Mammary epithelial cell (primary cell): ENCODE measurements around the gene STAB2.
"Not testable (repeated sequence)": the region's sequence is repeated elsewhere in the genome, so short reads cannot be mapped to it uniquely, and the experiment has no call there.

Experiments used
- CTCF ChIP-seq, 2 donors: IDR thresholded peaks in 1 of 2; conservative IDR thresholded peaks in 1 of 2; 2 replicates each; pipeline ENCODE4 v1.5.1; 2011 to 2012; ENCODE audit warnings: inconsistent platforms in 2 of 2, low read length in 2 of 2, mild to moderate bottlenecking in 2 of 2, control low read depth in 1 of 2, low read depth in 1 of 2; ENCODE audit not compliant: insufficient read depth in 1 of 2; ENCODE audit errors: extremely low read depth in 1 of 2
- EZH2 ChIP-seq: IDR thresholded peaks from 2 replicates; pipeline ENCODE4 v1.6.1; 2012; ENCODE audit warnings: low read length, inconsistent platforms, borderline replicate concordance

DNA sequence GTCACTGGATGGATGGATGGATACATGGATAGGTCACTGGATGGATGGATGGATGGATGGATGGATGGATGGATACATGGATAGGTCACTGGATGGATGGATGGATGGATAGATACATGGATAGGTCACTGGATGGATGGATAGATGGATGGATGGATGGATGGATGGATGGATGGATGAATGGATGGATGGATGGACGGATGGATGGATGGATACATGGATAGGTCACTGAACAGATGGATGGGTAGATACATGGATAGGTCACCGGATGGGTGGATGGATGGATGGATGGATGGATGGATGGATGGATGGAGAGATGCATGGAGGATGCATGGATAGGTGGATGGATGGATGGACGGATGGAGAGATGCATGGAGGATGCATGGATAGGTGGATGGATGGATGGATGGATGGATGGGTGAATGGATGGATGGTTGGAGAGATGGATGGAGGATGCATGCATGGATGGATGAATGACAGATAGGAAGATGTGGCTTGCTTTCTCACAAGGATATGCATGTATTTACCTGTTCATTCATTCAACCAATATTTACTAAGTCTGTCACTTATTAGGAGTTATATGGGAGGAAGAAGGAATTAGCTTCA is 66.6 kb downstream of the STAB2 start:
- not testable (repeated sequence) for TF ChIP-seq CTCF (conservative IDR thresholded peaks at IDR 0.05 in 1 of 2, IDR thresholded peaks at IDR 0.05 in 1 of 2; ENCODE audit: extremely low read depth in 1 of 2, insufficient read depth in 1 of 2, low read depth in 1 of 2, low read length in 2 of 2); EZH2
